ENCODE data around the gene ASTN2.

The ASTN2 gene

GRCh38 chr9:117000834-117001233 is 414.0 kb downstream of the ASTN2 start:
- no peak for DNase-seq

- DNase-seq, result no peak
Observed at GRCh38 chr9:117000196-117000723, 414.6 kb downstream of the ASTN2 start.

GRCh38 chr9:116998305-116998704 is 416.6 kb downstream of the ASTN2 start:
- no peak for DNase-seq

- DNase-seq, result no peak
Observed at GRCh38 chr9:116992865-116993264, 422.0 kb downstream of the ASTN2 start.

- no peak for DNase-seq
Observed at GRCh38 chr9:116991051-116991450, 423.8 kb downstream of the ASTN2 start.

- DNase-seq, result no peak
Observed at GRCh38 chr9:116990592-116990991, 424.3 kb downstream of the ASTN2 start.

- no peak for DNase-seq
Observed at GRCh38 chr9:116987721-116988485, 427.0 kb downstream of the ASTN2 start.

GRCh38 chr9:116986015-116986414 is 428.8 kb downstream of the ASTN2 start:
- no peak for DNase-seq

- DNase-seq, result no peak
Observed at GRCh38 chr9:116985596-116985995, 429.3 kb downstream of the ASTN2 start.

- no peak for DNase-seq
Observed at GRCh38 chr9:116984111-116984510, 430.7 kb downstream of the ASTN2 start.

- no peak for DNase-seq
Observed at GRCh38 chr9:116980582-116981120, 434.2 kb downstream of the ASTN2 start.

GRCh38 chr9:116979456-116979855 is 435.4 kb downstream of the ASTN2 start:
- DNase-seq, result no peak

GRCh38 chr9:116978155-116978554 is 436.7 kb downstream of the ASTN2 start:
- no peak for DNase-seq

- no peak for DNase-seq
Observed at GRCh38 chr9:116975126-116975525, 439.7 kb downstream of the ASTN2 start.

- DNase-seq, result no peak
Observed at GRCh38 chr9:116966199-116966598, 448.7 kb downstream of the ASTN2 start.

- no peak for DNase-seq
Observed at GRCh38 chr9:116964258-116964657, 450.6 kb downstream of the ASTN2 start.

GRCh38 chr9:116959809-116960208 is 455.0 kb downstream of the ASTN2 start:
- no peak for DNase-seq

- no peak for DNase-seq
Observed at GRCh38 chr9:116958881-116959280, 456.0 kb downstream of the ASTN2 start.

- DNase-seq, result no peak
Observed at GRCh38 chr9:116954731-116955130, 460.1 kb downstream of the ASTN2 start.

GRCh38 chr9:116953271-116953670 is 461.6 kb downstream of the ASTN2 start:
- no peak for DNase-seq

- no peak for DNase-seq
Observed at GRCh38 chr9:116952436-116952810, 462.4 kb downstream of the ASTN2 start.

GRCh38 chr9:116951588-116952435 is 463.0 kb downstream of the ASTN2 start:
- no peak for DNase-seq

- no peak for DNase-seq
Observed at GRCh38 chr9:116945817-116946216, 469.0 kb downstream of the ASTN2 start.
